SK-MEL-5 (cell line): ENCODE measurements around the gene SLC39A12. TPM values are rescaled to one million over a fixed set of nuclear protein-coding genes. Genes with fewer than 3 reads are reported as not detected.

Experiments
- DNase-seq: peaks from one replicate; pipeline ENCODE4 v3.0.0-alpha.2; 2016; ENCODE audit warnings: low read depth, low spot score
- in situ Hi-C: cut with HindIII; loops from 2 replicates; pipeline ENCODE4 v1.10.0; 2016; ENCODE audit warnings: low sequenced_read_pairs, high pct_unique_total_duplicates, low pct_unique_long_range_greater_than_20kb
- total RNA-seq: library from RNA; depleted of rRNA; stranded (reverse); fragments of >200 nt; shearing (Covaris generic); gene quantifications from 2 replicates; pipeline ENCODE4 v1.2.3, GENCODE V29; 2014

The SLC39A12 gene
- total RNA-seq, 1 experiment from 2014 or later: 0.05 TPM

DNA sequence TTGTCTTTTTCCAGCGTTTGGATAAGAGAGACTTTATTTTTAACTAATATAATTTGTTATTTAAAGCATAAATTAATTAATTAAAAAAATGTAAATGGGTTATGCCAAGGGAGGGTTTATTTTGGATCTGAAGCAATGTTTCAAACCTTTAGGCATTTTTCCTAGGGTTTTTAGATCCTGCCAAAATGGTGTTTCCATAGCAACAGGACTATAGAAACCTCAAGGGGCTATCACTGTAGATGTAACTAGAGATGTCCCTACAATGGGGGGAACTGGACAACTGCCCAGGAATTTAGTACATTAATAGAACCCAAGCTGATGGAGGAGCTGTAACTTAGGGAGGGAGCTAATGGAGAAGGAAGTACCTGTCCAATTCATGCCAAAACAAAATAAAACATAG is 57.3 kb downstream of the SLC39A12 start:
- in situ Hi-C loops: no loop called here
- DNase-seq: no peak

DNA sequence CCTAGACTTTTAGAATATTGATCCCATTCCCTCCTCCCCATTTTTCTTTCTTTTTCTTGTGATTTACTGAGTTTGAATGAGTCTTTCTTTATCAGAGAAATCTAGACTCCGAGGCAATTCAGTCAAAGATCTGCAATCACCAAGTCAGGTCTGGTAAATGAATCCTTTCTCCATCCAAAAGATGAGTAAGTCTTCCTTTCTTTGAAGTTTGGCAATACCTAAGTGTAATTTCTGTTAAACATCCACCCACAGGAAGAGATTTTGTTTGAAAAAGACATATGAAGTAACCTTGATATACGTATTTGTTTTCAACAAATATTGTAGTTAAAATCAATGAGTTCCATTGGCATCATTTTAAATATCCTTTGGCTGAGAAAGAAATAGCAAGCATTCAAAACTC is 58.3 kb downstream of the SLC39A12 start:
- no peak for DNase-seq
- in situ Hi-C loops: no loop called here

GRCh38 chr10:18020523-18020922 is 68.8 kb downstream of the SLC39A12 start:
- in situ Hi-C loops: no loop called here
- no peak for DNase-seq

- DNase-seq: no peak
- in situ Hi-C loops: no loop called here
Observed at GRCh38 chr10:18021725-18022480, 70.2 kb downstream of the SLC39A12 start.

DNA sequence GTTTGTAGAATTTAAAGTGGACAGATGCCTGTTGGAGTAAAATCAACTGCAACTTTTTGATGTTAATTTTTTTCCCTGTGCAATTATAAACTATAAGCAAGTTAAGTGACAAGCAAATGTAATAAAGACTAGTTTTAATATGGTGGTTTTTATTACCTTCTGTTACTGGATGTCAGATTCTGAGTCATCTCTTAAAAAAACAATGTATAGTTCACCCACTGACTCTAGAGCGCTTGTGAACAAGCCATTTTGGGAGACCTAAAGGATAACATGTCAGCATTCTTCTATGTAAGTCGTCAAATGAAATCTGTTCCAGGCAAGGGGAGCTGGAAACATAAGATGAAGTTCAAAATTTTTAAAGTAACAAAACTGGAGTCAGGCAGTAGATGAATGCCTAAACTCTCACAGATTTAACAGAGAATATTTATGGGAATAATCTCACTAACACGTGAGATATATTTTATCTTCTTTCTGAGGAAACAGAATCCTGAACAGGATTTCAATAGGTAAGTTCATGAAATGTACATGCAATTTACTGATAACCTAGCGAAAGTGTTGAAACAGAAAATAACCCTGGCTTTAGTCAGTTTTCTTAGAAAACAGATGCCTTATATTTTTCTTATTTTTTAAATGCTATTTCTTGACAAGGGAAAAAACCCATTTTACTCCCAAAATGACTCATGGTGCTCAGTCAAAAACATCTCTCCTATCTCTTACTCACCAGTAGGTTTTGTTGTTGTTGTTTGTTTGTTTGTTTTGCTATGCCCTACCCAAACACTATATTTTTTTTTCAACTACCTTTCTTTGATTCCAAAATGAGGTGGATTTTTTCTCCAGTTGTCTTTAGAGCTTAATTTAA is 91.7 kb downstream of the SLC39A12 start:
- in situ Hi-C loops: no loop called here
- DNase-seq: no peak

GRCh38 chr10:18044976-18045720 is 93.4 kb downstream of the SLC39A12 start:
- in situ Hi-C loops: no loop called here
- DNase-seq: no peak

DNA sequence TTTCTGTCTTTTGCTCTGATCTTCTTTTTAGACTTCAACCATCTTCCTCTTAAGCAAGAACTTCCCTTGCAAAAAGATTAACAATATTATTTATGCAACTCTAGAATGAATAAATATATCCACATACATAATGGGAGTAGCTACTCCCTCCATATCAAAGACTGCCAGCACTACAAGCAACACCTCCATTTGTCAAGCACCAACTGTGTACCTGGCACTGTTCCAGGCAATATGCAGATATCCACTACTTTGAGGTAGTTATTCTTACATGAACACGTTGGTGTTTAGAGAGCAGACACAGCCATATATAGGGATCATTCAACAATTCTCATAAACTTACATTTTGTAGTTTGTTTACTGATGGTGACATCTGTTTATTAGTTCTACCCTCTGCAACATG is 104.9 kb downstream of the SLC39A12 start:
- DNase-seq: no peak
- in situ Hi-C loops: no loop called here

- DNase-seq: no peak
- in situ Hi-C loops: no loop called here
Observed at GRCh38 chr10:18059826-18060559, 108.3 kb downstream of the SLC39A12 start.

GRCh38 chr10:18066947-18067346 is 115.2 kb downstream of the SLC39A12 start:
- no peak for DNase-seq
- in situ Hi-C loops: no loop called here

- no peak for DNase-seq
- in situ Hi-C loops: no loop called here
Observed at GRCh38 chr10:18068401-18068800, 116.7 kb downstream of the SLC39A12 start.

- in situ Hi-C loops: no loop called here
- no peak for DNase-seq
Observed at GRCh38 chr10:18071591-18071990, 119.9 kb downstream of the SLC39A12 start.

GRCh38 chr10:18073314-18073713 is 121.6 kb downstream of the SLC39A12 start:
- in situ Hi-C loops: no loop called here

DNA sequence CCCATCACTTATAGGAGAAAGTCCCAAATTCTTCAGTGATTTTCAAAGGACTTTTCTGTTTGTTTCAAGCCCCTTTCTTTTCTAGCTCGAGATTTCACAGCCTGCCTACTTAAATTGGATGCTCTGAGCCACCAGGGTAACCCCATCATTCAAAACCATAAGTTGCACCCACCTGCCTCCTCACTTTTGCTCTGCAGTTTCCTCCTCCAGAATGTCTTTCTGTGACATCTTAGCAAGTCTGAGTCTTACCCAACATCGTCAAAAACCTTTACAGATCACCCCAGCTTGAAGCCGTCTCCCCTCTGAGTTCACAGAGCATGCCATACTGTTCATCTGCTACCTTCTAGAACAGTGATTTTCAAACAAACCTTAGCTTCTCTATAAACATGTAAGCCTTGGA is 124.2 kb downstream of the SLC39A12 start:
- in situ Hi-C loops: no loop called here
- no peak for DNase-seq

More at GRCh38 chr10:18073314-18073713, 121.6 kb downstream of the SLC39A12 start:
- DNase-seq: no peak

GRCh38 chr10:18079665-18080295 is 128.1 kb downstream of the SLC39A12 start:
- DNase-seq: no peak
- in situ Hi-C loops: no loop called here

DNA sequence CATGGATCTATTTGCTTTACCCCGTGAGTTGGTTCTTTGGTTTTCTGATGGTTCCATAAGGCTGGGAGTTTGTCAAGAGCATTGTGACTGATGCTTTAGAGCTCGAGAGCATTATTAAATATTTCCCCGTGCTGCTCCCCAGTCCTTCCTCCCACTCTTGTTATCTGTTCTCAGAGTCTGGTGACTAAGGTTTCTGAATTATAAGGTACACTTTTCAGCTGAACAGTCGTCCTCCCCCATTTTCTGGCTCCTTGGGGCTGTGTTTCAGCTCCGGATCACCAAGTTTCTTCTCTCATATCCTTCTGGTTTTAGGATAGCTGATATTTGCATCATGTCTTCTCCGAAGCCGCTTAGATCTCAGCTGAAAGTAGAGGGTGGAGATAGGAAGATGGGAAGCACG is 130.7 kb downstream of the SLC39A12 start:
- no peak for DNase-seq
- in situ Hi-C loops: no loop called here

GRCh38 chr10:18085855-18086254 is 134.1 kb downstream of the SLC39A12 start:
- in situ Hi-C loops: no loop called here
- DNase-seq: no peak

- no peak for DNase-seq
- in situ Hi-C loops: no loop called here
Observed at GRCh38 chr10:18086746-18087145, 135.0 kb downstream of the SLC39A12 start.
